SH-SY5Y (cell line): ENCODE data around the gene DDX4.

Experiments
- GATA2 ChIP-seq: IDR thresholded peaks from 2 replicates; pipeline ENCODE4 v1.6.1; 2011; ENCODE audit warnings: mild to moderate bottlenecking, low read depth, low read length
- GATA3 ChIP-seq: IDR thresholded peaks from 2 replicates; pipeline ENCODE4 v1.6.1; 2011; ENCODE audit warnings: low read depth, mild to moderate bottlenecking, low read length, moderate library complexity

- TF ChIP-seq GATA2 = no peak
- TF ChIP-seq GATA3 = no peak
Measured at GRCh38 chr5:55853818-55854217, 116.0 kb downstream of the DDX4 start.
